Caco-2 (cell line): ENCODE measurements around the gene SNX6. TPM values are rescaled to one million over a fixed set of nuclear protein-coding genes. Genes with fewer than 3 reads are reported as not detected.
"Not testable (repeated sequence)": the region's sequence is repeated elsewhere in the genome, so short reads cannot be mapped to it uniquely, and the experiment has no call there.

Source experiments
- BruUV-seq: library from RNA; stranded (reverse); fragments of 400-500 nt; replicated peaks from 2 replicates; lab custom pipeline; 2021; lab: Mats Ljungman, UMichigan
- CTCF ChIA-PET: fragments of 300-600 bp; sonication (Branson Sonifier 250); formaldehyde crosslinking; loops from one replicate; lab custom pipeline; 2022; ENCODE audit warnings: antibody characterized with exemption; lab: Charles Lee
- POLR2A ChIA-PET: fragments of 300-600 bp; sonication (Branson Sonifier 250); formaldehyde crosslinking; loops from one replicate; lab custom pipeline; 2022; ENCODE audit warnings: antibody characterized with exemption; lab: Charles Lee
- DNase-seq, 2 experiments: peaks; one replicate each; pipeline versions ENCODE4 v3.0.0 to v3.0.0-alpha.2; 2020 to 2022
- H3K27me3 ChIP-seq: replicated peaks from 2 replicates; pipeline ENCODE4 v1.6.0; 2011; ENCODE audit warnings: low read length; ENCODE audit not compliant: control insufficient read depth, insufficient read depth
- H3K36me3 ChIP-seq: 2 replicates; pipeline ENCODE4 v1.5.1; 2011; ENCODE audit warnings: low read length; ENCODE audit not compliant: control insufficient read depth, insufficient read depth
- H3K4me1 ChIP-seq: fragments of 250-450 bp; sonication (Bioruptor Pico); 2 replicates; pipeline ENCODE4 v1.5.1; 2020; ENCODE audit warnings: mild to moderate bottlenecking
- H3K4me3 ChIP-seq: 2 replicates; pipeline ENCODE4 v1.5.1; 2011; ENCODE audit warnings: low read depth, mild to moderate bottlenecking, control low read depth, low read length
- H3K9me3 ChIP-seq: fragments of 250-450 bp; sonication (Bioruptor Pico); 2 replicates; pipeline ENCODE4 v1.5.1; 2020; ENCODE audit warnings: mild to moderate bottlenecking, moderate library complexity
- H3K27ac Mint-ChIP-seq: one replicate; pipeline ENCODE4 v1.8.0; 2022; ENCODE audit warnings: mixed read lengths; ENCODE audit not compliant: unreplicated experiment
- H3K27me3 Mint-ChIP-seq: one replicate; pipeline ENCODE4 v1.8.0; 2022; ENCODE audit warnings: mixed read lengths; ENCODE audit not compliant: insufficient read depth, unreplicated experiment
- H3K36me3 Mint-ChIP-seq: one replicate; pipeline ENCODE4 v1.8.0; 2022; ENCODE audit warnings: mild to moderate bottlenecking, mixed read lengths; ENCODE audit not compliant: insufficient read depth, unreplicated experiment
- H3K4me1 Mint-ChIP-seq: one replicate; pipeline ENCODE4 v1.8.0; 2022; ENCODE audit warnings: low read depth, mixed read lengths; ENCODE audit not compliant: unreplicated experiment
- H3K4me3 Mint-ChIP-seq: one replicate; pipeline ENCODE4 v1.8.0; 2022; ENCODE audit warnings: mild to moderate bottlenecking, moderate library complexity, mixed read lengths; ENCODE audit not compliant: unreplicated experiment
- H3K9me3 Mint-ChIP-seq: one replicate; pipeline ENCODE4 v1.8.0; 2022; ENCODE audit warnings: mixed read lengths; ENCODE audit not compliant: unreplicated experiment
- CTCF ChIP-seq, 2 experiments: fragments of 200-600 bp in 1 of 2; IDR thresholded peaks; 1 replicate in 1 of 2; 2 replicates in 1 of 2; pipeline versions ENCODE4 v1.5.1 to v1.8.0; 2011 to 2022; ENCODE audit warnings: antibody characterized with exemption in 1 of 2, control low read depth in 1 of 2, inconsistent platforms in 1 of 2, low read depth in 1 of 2, low read length in 1 of 2, mild to moderate bottlenecking in 1 of 2, moderate library complexity in 1 of 2; ENCODE audit not compliant: insufficient read depth in 1 of 2, severe bottlenecking in 1 of 2, unreplicated experiment in 1 of 2
- intact Hi-C: fragments of 100-400 bp; cut with micrococcal nuclease; formaldehyde crosslinking; loops from one replicate; pipeline ENCODE4 v1.10.0; 2022; ENCODE audit not compliant: unreplicated experiment
- total RNA-seq: library from RNA; stranded (reverse); gene quantifications from 2 replicates; pipeline ENCODE4 v1.2.3, GENCODE V29; 2022

SNX6 gene
- total RNA-seq, 1 experiment from 2014 or later = 106 TPM

DNA sequence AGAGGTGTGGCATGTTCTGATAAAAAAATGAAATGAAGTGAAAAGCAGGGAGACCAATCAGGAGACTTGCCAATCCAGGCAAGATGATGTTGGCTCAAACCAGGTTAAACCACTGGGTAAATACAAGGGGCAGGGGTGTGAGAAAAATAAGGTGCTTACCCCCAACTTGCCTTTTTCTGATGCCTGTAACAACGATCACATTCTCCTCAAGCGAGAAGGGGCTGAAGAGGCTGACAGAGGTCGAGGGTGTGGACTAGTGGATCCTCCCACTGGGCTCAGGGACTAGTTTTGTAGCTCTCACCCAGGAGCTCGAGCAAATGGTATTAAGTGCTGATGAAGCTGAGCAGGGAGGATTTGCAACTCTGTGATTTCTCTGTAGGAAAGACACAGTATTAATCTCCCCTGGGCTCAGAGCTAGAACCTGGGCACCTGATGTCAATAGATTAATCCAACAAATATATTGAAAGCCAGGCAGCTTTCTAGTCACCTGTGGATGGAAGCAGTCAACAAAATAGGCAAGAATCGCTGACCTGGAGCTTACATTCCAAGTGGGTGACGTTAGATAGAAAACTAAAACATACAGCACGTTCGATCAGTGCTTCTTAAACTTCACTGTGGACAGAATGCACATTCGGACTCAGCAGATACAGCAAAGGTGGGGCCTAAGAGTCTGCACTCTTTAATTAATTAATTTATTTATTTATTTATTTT lies 75.3 kb downstream of the SNX6 start:
- H3K4me1 ChIP-seq = peaks cover 13% of the 10 kb centered on the region
- H3K27me3 ChIP-seq = no peaks in the 10 kb centered on the region
- Mint-ChIP-seq H3K27me3 (no peaks in the 10 kb centered on the region), H3K4me1 (peaks cover 9% of the 10 kb centered on the region), H3K4me3 (peak overlapping the region; percentile 49), H3K9me3 (no peaks in the 10 kb centered on the region), H3K36me3 (peaks cover 15% of the 10 kb centered on the region), H3K27ac (peak overlapping the region; percentile 20)
- CTCF ChIA-PET = no interaction called here
- POLR2A ChIA-PET = interaction anchor here (0.5 kb wide), 1 partner anchor 182 kb away, joined by 3 read pairs; no protein-coding TSS in a partner anchor
- no peak for TF ChIP-seq CTCF (IDR thresholded peaks at IDR 0.05; ENCODE audit: insufficient read depth in 1 of 2, low read depth in 1 of 2, low read length in 1 of 2, severe bottlenecking in 1 of 2, unreplicated experiment in 1 of 2)
- no peak overlapping the region for H3K4me3 ChIP-seq
- DNase-seq = no peak
- BruUV-seq = TSS peak; percentile 70
- no peaks in the 10 kb centered on the region for H3K9me3 ChIP-seq
- intact Hi-C loops = no loop called here
- no peaks in the 10 kb centered on the region for H3K36me3 ChIP-seq

DNA sequence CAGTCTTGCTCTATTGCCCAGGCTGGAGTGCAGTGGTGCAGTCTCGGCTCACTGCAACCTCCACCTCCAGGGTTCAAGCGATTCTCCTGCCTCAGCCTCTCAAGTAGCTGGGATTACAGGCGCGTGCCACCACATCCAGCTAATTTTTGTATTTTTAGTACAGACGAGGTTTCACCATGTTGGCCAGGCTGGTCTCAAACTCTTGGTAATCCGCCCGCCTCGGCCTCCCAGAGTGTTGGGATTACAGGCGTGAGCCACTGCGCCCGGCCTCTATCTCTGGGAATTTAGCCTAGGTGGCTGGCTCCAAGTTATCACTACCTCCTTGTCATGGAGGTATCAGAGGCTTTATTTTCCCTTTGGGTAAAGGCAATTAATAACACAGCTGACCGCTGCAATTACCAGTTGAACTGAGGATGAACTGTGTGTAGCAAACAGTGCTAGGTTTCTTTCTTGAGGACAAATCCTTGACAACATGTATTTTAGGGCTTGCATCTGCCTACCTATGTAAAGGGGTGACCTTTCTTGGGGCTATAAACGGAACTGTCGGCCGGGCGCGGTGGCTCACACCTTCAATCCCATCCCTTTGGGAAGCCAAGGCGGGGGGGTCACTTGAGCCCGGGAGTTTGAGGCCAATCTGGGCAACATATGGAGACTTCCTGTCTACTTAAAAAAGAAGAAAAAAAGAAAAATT lies 80.5 kb downstream of the SNX6 start:
- POLR2A ChIA-PET, H3K9me3 Mint-ChIP-seq, H3K27ac Mint-ChIP-seq, H3K4me3 ChIP-seq, H3K4me1 Mint-ChIP-seq, DNase-seq, intact Hi-C loops, H3K4me3 Mint-ChIP-seq, H3K9me3 ChIP-seq, H3K4me1 ChIP-seq, H3K27me3 ChIP-seq, CTCF ChIA-PET, BruUV-seq, H3K27me3 Mint-ChIP-seq, H3K36me3 ChIP-seq: not testable (repeated sequence)
- peaks cover 15% of the 10 kb centered on the region for H3K36me3 Mint-ChIP-seq

DNA sequence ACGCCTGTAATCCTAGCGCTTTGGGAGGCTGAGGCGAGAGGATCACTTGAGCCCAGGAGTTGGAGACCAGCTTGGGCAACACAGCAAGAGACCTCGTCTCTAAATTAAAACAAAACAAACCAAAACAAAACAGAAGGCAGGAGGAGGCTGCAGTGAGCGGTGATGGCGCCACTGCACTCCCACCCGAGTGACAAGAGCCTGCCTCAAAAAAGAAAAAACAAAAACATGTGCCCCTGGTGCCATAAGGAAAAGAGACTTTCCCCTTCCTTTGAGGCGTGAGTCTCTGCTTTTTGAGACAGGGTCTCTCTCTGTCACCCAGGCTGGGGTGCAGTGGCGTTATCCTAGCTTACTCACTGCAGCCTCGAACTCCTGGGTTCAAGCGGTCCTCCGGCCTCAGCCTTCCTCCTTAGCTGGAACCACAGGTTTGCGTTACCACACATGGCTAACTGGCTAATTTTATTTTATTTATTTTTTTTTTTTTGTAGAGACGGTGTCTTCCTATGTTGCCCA lies 81.4 kb downstream of the SNX6 start:
- H3K27ac Mint-ChIP-seq = no peak overlapping the region
- peaks cover 15% of the 10 kb centered on the region for H3K36me3 Mint-ChIP-seq
- no peaks in the 10 kb centered on the region for H3K36me3 ChIP-seq
- H3K4me3 Mint-ChIP-seq = no peak overlapping the region
- intact Hi-C loops = no loop called here
- H3K9me3 Mint-ChIP-seq = no peaks in the 10 kb centered on the region
- no peaks in the 10 kb centered on the region for H3K27me3 Mint-ChIP-seq
- H3K4me1 Mint-ChIP-seq = no peaks in the 10 kb centered on the region
- CTCF ChIA-PET = interaction anchor here (0.6 kb wide), 1 partner anchor 30 kb away, joined by 3 read pairs; no protein-coding TSS in a partner anchor
- BruUV-seq = no TSS peak
- H3K4me1 ChIP-seq = no peaks in the 10 kb centered on the region
- POLR2A ChIA-PET = no interaction called here
- TF ChIP-seq CTCF (IDR thresholded peaks at IDR 0.05; ENCODE audit: insufficient read depth in 1 of 2, low read depth in 1 of 2, low read length in 1 of 2, severe bottlenecking in 1 of 2, unreplicated experiment in 1 of 2) = no peak
- no peak for DNase-seq
- no peak overlapping the region for H3K4me3 ChIP-seq
- no peaks in the 10 kb centered on the region for H3K9me3 ChIP-seq
- H3K27me3 ChIP-seq = no peaks in the 10 kb centered on the region

DNA sequence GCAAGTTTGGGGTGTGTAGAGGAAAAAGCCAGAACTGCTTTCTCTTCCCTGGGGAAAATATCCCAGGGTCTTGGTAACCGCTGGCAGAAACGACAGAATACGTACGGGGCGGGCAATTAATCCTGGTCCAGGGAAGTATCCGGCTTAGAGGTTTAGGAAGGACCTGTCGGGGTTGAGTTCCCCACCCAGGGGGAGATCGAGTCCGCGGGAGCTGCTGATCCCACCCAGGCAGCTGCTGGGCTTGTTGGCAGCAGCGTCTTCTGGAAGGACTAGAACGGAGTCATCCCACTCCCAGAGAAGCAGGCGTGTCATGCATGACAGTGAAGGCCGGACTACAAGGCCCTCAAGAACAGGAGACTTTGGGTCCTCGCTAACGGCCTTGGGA lies 82.8 kb downstream of the SNX6 start:
- CTCF ChIA-PET, intact Hi-C loops, DNase-seq, H3K27me3 Mint-ChIP-seq, H3K9me3 ChIP-seq, H3K4me1 ChIP-seq, BruUV-seq, H3K36me3 ChIP-seq, POLR2A ChIA-PET, H3K27ac Mint-ChIP-seq, H3K4me3 Mint-ChIP-seq, H3K27me3 ChIP-seq, H3K4me3 ChIP-seq, H3K4me1 Mint-ChIP-seq, H3K9me3 Mint-ChIP-seq: not testable (repeated sequence)
- peaks cover 11% of the 10 kb centered on the region for H3K36me3 Mint-ChIP-seq

GRCh38 chr14:34546272-34547135 lies 83.4 kb downstream of the SNX6 start:
- BruUV-seq = TSS peak; percentile 99
- intact Hi-C loops, H3K9me3 ChIP-seq, H3K27me3 ChIP-seq, H3K36me3 ChIP-seq, H3K4me3 Mint-ChIP-seq, H3K27me3 Mint-ChIP-seq, CTCF ChIA-PET, H3K4me3 ChIP-seq, POLR2A ChIA-PET, H3K4me1 ChIP-seq, DNase-seq, H3K4me1 Mint-ChIP-seq, H3K27ac Mint-ChIP-seq, H3K9me3 Mint-ChIP-seq, H3K36me3 Mint-ChIP-seq: not testable (repeated sequence)
